ENCODE data around the gene HAL. TPM values are rescaled to one million over a fixed set of nuclear protein-coding genes. Genes with fewer than 3 reads are reported as not detected.

The HAL gene
- total RNA-seq, 2 experiments from 2014 or later, result 0.25 TPM

DNA sequence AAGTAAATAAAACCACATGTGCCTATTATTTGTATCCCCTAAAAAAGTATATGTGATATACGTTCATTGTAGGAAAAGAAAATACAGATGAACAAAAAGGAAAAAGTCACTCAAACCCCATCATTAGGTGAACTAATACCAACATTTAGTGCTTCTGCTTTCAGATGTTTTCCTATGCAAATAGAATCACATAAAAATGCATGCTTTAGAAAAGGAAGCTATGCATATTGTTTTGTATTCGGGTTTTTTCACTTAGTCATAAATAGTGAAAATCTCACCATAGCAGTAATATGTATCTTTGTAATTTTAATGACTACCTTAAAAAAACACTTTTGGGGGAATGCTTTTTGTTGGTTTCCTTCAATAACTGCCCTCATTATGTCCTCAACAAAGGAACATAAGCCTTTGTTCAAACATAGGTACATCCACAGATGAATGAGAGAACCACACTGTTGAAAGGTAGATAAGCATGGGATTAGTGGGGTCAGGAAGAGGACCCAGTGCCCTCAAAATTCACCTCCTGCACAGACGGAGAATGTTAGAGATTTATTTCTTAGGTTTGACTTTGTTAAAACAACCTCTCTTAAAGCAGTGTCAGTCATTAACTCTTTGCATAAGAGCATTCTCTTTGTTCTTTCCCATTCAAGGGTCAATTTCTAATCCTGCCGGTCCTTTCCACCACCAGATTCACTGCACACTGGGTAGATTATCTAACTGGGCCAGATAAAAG is 46.5 kb downstream of the HAL start:
- ATAC-seq (no peak), DNase-seq (no peak)
- H3K4me1 Mint-ChIP-seq (ENCODE audit: low read depth), result no peaks in the 10 kb centered on the region
- H3K4me3 Mint-ChIP-seq, result no peak overlapping the region
- ChIA-PET POLR2A (no interaction called here), CTCF (interaction anchor here (0.6 to 2.3 kb wide), 2 partner anchors 31 to 123 kb away, joined by 3 to 7 read pairs; no protein-coding TSS in a partner anchor)
- H3K27ac Mint-ChIP-seq, result no peak overlapping the region
- peaks cover 5% of the 10 kb centered on the region for H3K27me3 Mint-ChIP-seq
- TF ChIP-seq, protein P1, sequence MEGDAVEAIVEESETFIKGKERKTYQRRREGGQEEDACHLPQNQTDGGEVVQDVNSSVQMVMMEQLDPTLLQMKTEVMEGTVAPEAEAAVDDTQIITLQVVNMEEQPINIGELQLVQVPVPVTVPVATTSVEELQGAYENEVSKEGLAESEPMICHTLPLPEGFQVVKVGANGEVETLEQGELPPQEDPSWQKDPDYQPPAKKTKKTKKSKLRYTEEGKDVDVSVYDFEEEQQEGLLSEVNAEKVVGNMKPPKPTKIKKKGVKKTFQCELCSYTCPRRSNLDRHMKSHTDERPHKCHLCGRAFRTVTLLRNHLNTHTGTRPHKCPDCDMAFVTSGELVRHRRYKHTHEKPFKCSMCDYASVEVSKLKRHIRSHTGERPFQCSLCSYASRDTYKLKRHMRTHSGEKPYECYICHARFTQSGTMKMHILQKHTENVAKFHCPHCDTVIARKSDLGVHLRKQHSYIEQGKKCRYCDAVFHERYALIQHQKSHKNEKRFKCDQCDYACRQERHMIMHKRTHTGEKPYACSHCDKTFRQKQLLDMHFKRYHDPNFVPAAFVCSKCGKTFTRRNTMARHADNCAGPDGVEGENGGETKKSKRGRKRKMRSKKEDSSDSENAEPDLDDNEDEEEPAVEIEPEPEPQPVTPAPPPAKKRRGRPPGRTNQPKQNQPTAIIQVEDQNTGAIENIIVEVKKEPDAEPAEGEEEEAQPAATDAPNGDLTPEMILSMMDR (IDR thresholded peaks at IDR 0.05), result no peak
- H3K36me3 Mint-ChIP-seq (ENCODE audit: low read depth), result no peaks in the 10 kb centered on the region
- no peaks in the 10 kb centered on the region for H3K9me3 Mint-ChIP-seq
- intact Hi-C loops (cut with micrococcal nuclease), result no loop called here

GRCh38 chr12:95944108-95944704 is 51.9 kb downstream of the HAL start:
- Mint-ChIP-seq H3K36me3 (ENCODE audit: low read depth) (no peaks in the 10 kb centered on the region), H3K4me1 (ENCODE audit: low read depth) (peaks cover 9% of the 10 kb centered on the region), H3K27me3 (no peaks in the 10 kb centered on the region), H3K27ac (no peak overlapping the region), H3K4me3 (peak overlapping the region; percentile 85), H3K9me3 (no peaks in the 10 kb centered on the region)
- TF ChIP-seq, protein P1 (IDR thresholded peaks at IDR 0.05), result no peak
- no peak for ATAC-seq
- ChIA-PET CTCF (interaction anchor here (1.0 to 4.6 kb wide), 10 partner anchors 10 to 572 kb away, joined by 3 to 44 read pairs (median 5); no protein-coding TSS in a partner anchor), POLR2A (interaction anchor here (1.2 to 2.9 kb wide), 5 partner anchors 9 to 92 kb away, joined by 5 to 16 read pairs (median 7); partner anchors contain the start of gene LTA4H)
- no peak for DNase-seq
- intact Hi-C loops (cut with micrococcal nuclease), result no loop called here

GRCh38 chr12:95943330-95943842 is 52.8 kb downstream of the HAL start, which contains the start of gene AMDHD1:
Gene AMDHD1, plus strand, starts transcription at chr12:95943331. Its CDS starts 68 bp downstream, at chr12:95943399.
- H3K36me3 Mint-ChIP-seq (ENCODE audit: low read depth), result no peaks in the 10 kb centered on the region
- no peaks in the 10 kb centered on the region for H3K9me3 Mint-ChIP-seq
- peak; percentile 68 for DNase-seq
- peaks cover 9% of the 10 kb centered on the region for H3K4me1 Mint-ChIP-seq (ENCODE audit: low read depth)
- peak within 1 kb of the TSS; percentile 91 for H3K27ac Mint-ChIP-seq
- ChIA-PET CTCF (interaction anchor here (1.0 to 4.6 kb wide), 10 partner anchors 11 to 573 kb away, joined by 3 to 44 read pairs (median 4); no protein-coding TSS in a partner anchor), POLR2A (interaction anchor here (0.8 to 2.9 kb wide), 11 partner anchors 10 to 940 kb away, joined by 3 to 16 read pairs (median 5); partner anchors contain the start of genes LTA4H, NDUFA12 and SNRPF)
- TF ChIP-seq, protein P1 (IDR thresholded peaks at IDR 0.05), result peak; percentile 49
- H3K27me3 Mint-ChIP-seq, result no peaks in the 10 kb centered on the region
- intact Hi-C loops (cut with micrococcal nuclease), result no loop called here
- peak within 1 kb of the TSS; percentile 85 for H3K4me3 Mint-ChIP-seq
- ATAC-seq, result peak; percentile 70

DNA sequence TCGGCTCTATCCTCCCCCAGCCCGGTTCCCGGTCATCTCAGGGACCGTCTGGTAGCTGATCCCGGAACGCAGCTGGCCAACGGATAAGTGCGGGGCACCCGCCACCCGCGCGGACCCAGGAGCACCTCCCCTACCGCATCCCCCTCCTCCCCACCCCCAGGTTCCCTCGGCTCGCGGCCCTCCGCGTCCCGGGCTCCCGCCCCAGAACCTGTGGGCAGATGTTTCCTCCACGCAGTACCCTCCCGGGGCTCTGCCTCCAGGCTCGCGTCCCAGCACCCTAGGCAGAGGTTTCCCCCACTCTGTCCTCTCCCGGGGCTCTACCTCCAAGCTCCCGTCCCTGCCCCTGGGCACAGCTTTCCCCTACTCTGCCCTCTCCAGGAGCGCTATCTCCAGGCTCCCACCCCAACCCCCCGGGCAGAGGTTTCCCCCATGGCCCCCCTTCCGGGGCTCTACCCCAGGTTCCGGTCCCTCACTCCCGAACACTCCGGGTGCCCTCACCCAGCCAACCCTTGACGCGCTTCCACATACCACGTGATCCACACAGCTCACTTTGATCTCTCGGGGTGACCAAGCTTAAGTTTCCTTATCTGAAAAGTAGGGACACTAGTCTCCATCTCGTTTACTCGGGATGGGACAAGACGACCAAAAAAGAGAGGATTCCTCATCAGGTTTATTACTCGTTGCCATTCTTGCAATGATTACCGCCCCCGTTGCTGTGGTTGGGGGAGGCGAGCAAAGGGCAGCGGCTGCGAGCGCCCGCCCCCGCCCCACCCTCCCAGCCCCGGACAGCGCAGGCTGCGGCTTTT is 53.4 kb downstream of the HAL start, which contains the start of gene CCDC38:
CCDC38 (minus strand) TSS at position 91 of the 806 bp plus-strand sequence. CDS start 6,105 bp downstream, outside the sequence.
- POLR2A ChIA-PET, result interaction anchor here (0.8 to 2.9 kb wide), 13 partner anchors 11 to 939 kb away, joined by 3 to 16 read pairs (median 4); partner anchors contain the start of genes LTA4H, NDUFA12 and SNRPF

More for the DNA sequence above, 53.4 kb downstream of the HAL start, which contains the start of gene CCDC38:
- DNase-seq (peak; percentile 90), ATAC-seq (peak; percentile 97)
- intact Hi-C loops (cut with micrococcal nuclease), result no loop called here
- H3K27ac Mint-ChIP-seq, result peak within 1 kb of the TSS; percentile 91
- no peaks in the 10 kb centered on the region for H3K36me3 Mint-ChIP-seq (ENCODE audit: low read depth)
- H3K27me3 Mint-ChIP-seq, result no peaks in the 10 kb centered on the region
- peaks cover 9% of the 10 kb centered on the region for H3K4me1 Mint-ChIP-seq (ENCODE audit: low read depth)
- TF ChIP-seq, protein P1 (IDR thresholded peaks at IDR 0.05), result no peak
- CTCF ChIA-PET, result interaction anchor here (0.7 to 4.6 kb wide), 9 partner anchors 11 to 269 kb away, joined by 3 to 44 read pairs (median 9); no protein-coding TSS in a partner anchor
- H3K4me3 Mint-ChIP-seq, result peak within 1 kb of the TSS; percentile 85
- no peaks in the 10 kb centered on the region for H3K9me3 Mint-ChIP-seq

Measured in activated CD8-positive, alpha-beta T cell treated with anti-CD3 and anti-CD28 coated beads for 36 hours (primary cell).